Bronchial epithelial cell (primary cell): ENCODE results near the gene TRIM32. TPM values are rescaled to one million over a fixed set of nuclear protein-coding genes. Genes with fewer than 3 reads are reported as not detected.

Experiments
- DNase-seq: peaks from one replicate; pipeline ENCODE4 v3.0.0-alpha.2; 2010; ENCODE audit warnings: low read depth
- FAIRE-seq: peaks from 2 replicates; lab custom pipeline; 2011; peaks lifted over from hg19 to GRCh38; lab: Jason Lieb, UNC
- H3K27me3 ChIP-seq: 2 replicates; pipeline ENCODE4 v1.5.1; 2011; ENCODE audit warnings: low read length; ENCODE audit not compliant: control insufficient read depth, insufficient read depth
- H3K36me3 ChIP-seq: 2 replicates; pipeline ENCODE4 v1.5.1; 2011; ENCODE audit warnings: low read length; ENCODE audit not compliant: control insufficient read depth, insufficient read depth
- H3K4me3 ChIP-seq: 2 replicates; pipeline ENCODE4 v1.5.1; 2011; ENCODE audit warnings: mild to moderate bottlenecking, low read depth, low read length, control low read depth
- total RNA-seq: library from RNA; depleted of rRNA; stranded (reverse); fragments of >200 nt; gene quantifications from 2 replicates; pipeline ENCODE4 v1.2.1, GENCODE V29; 2014
- TF ChIP-seq, protein P1 (sequence below): IDR thresholded peaks from 2 replicates; pipeline ENCODE4 v1.5.1; 2011; ENCODE audit warnings: mild to moderate bottlenecking, moderate library complexity, low read length, control low read depth, inconsistent platforms; ENCODE audit not compliant: insufficient read depth, severe bottlenecking

TRIM32 gene
- total RNA-seq, 1 donor from 2014 or later = 13.7 TPM

DNA sequence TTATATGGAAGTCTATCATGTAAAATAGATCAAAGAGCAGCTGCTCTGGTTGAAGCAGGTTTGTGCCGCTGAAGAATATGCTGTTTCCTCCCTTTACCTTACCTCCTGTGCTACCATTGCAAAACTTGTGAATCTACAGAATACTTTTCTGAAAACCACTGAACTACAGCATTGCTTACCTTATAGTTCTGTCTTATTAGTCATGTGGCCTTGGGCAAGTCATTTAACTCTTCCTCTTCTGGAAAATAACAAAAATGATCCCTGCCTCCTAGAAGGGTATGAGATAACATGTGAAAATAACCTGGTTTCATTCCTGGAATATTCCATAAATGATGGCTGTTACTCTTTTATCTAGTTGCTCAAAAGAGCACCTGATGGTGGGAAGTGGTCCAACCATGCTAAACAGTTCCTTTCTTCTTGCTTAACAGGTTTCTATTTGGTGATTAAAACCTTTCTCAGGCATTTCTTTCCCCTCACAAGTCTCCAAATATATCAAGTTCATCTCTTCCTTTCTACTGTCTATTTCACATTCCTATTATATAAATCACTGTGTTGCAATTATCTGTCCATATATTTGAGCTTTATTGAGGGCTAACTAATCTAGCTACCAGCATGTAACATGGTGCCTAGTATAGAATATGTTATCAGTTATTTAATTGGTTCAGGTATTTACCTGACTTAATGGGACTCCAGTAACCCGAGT is 15.0 kb downstream of the TRIM32 start:
- Histone ChIP-seq H3K36me3 (peaks cover 7% of the 10 kb centered on the region), H3K27me3 (no peaks in the 10 kb centered on the region), H3K4me3 (no peak overlapping the region)
- TF ChIP-seq, protein P1, sequence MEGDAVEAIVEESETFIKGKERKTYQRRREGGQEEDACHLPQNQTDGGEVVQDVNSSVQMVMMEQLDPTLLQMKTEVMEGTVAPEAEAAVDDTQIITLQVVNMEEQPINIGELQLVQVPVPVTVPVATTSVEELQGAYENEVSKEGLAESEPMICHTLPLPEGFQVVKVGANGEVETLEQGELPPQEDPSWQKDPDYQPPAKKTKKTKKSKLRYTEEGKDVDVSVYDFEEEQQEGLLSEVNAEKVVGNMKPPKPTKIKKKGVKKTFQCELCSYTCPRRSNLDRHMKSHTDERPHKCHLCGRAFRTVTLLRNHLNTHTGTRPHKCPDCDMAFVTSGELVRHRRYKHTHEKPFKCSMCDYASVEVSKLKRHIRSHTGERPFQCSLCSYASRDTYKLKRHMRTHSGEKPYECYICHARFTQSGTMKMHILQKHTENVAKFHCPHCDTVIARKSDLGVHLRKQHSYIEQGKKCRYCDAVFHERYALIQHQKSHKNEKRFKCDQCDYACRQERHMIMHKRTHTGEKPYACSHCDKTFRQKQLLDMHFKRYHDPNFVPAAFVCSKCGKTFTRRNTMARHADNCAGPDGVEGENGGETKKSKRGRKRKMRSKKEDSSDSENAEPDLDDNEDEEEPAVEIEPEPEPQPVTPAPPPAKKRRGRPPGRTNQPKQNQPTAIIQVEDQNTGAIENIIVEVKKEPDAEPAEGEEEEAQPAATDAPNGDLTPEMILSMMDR = no peak
- DNase-seq = peak; percentile 50
- no peak for FAIRE-seq

DNA sequence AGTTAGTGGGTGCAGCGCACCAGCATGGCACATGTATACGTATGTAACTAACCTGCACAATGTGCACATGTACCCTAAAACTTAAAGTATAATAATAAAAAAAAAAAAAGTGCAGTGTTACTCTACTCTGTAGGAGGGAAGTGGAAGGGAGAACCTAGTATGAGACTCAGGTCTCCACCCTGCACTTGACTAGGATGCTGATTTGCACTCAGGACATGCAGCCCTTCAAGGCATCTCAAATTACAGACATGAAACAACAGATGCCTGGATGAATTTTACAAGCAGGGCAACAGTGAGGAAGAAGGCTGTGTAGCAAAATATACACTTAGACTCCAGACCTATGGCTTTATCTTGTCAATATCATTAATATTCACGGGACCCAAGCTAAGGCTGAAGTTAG is 16.5 kb downstream of the TRIM32 start:
- no peak for FAIRE-seq
- H3K4me3 ChIP-seq = no peak overlapping the region
- no peak for DNase-seq
- peaks cover 4% of the 10 kb centered on the region for H3K36me3 ChIP-seq
- TF ChIP-seq, protein P1 = no peak
- H3K27me3 ChIP-seq = no peaks in the 10 kb centered on the region

DNA sequence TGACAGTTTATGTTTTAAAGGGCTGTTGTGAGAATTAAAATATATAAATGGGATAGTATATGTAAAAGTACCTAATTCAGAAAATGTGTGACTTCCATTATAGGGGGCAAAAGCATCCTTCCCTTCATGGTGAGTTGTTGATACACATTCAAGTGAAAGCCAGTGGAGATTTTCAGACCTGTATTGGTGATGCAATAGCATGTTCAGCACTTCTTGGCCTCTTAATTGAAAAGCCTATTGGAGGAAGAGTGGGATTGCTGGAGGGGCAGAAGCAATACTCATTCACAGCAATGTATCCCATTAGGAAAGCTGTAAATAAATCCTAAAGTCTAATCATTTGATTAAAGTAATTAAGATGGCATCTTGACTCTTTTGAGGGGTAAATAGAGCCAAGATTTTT is 17.4 kb downstream of the TRIM32 start:
- no peak for FAIRE-seq
- no peaks in the 10 kb centered on the region for H3K27me3 ChIP-seq

DNA sequence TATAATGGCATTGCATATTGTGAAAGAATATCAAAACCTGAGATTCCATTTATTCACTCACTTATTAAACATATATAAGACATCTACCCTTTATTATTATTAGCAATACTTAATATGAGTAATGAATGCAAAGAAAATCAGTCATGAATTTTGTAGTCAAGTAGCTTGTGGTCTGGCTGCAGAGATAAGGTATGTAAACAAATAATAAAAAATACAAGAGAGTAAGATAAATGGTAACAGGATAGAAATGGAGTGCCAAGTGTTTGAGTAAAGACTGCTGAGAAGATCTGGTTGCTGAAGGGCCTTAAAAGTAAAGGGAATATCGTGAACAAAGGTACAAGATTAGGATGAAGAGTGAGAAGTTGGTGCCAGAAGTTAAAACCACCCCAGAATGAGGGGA is 18.4 kb downstream of the TRIM32 start:
- FAIRE-seq = no peak
- Histone ChIP-seq H3K4me3 (no peak overlapping the region), H3K27me3 (no peaks in the 10 kb centered on the region), H3K36me3 (no peaks in the 10 kb centered on the region)
- no peak for DNase-seq
- TF ChIP-seq, protein P1 = no peak

More for the DNA sequence above, 17.4 kb downstream of the TRIM32 start:
- TF ChIP-seq, protein P1 = no peak
- no peak for DNase-seq
- Histone ChIP-seq H3K4me3 (no peak overlapping the region), H3K36me3 (peaks cover 3% of the 10 kb centered on the region)

DNA sequence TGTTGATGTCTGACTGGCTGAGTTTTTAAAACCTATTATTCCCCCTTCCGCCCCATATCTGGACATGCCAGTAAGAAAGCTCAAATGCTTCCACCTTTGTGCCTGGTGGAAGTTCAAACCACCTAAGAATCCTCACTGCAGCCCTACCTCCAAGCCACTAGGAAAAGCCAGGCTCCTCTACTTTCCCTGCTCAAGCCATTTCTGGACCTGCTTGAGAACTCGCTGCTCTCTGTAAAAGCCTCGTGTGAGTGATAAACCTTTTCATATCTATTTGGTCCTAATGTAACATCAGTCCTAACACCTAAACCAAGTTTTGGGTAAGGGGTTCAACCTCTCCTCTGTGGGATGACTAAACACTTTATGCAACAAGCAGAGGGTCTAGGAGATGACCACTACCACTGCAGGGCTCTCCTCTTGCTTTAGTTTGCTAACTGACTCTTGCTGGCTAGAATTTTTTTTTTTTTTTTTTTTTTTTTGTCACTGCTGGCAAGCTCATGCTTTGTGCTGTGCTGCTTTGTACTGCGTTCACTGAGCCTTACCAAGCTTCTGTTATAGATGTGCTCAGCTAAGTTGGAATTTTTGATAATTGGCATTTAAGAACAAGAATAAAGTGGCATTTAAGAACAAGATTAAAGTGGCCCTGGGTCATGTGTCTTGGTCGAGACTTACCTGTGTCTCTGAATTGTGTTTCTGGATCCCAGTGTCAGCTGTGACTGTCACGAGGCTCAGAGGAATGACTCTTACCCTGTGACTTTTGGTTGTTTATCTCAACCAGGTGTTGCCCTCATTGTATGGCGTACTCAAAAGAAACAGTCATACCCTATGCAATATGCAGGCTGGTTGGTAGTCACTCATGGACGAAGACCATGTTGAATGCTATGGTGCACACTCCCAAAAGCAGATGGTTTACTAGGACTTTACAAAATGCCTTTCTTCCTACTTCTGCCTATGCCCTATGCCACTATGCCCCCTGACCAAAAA is 19.5 kb downstream of the TRIM32 start:
- H3K4me3 ChIP-seq = no peak overlapping the region
- H3K27me3 ChIP-seq = no peaks in the 10 kb centered on the region
- TF ChIP-seq, protein P1 = no peak
- H3K36me3 ChIP-seq = no peaks in the 10 kb centered on the region
- no peak for FAIRE-seq
- no peak for DNase-seq
